ENCODE measurements around the gene ACSL5.

- TF ChIP-seq CTCF (IDR thresholded peaks at IDR 0.05; ENCODE audit: low read length): no peak
- TF ChIP-seq EZH2 (IDR thresholded peaks at IDR 0.05; ENCODE audit: borderline replicate concordance, low read length): no peak
Measured at GRCh38 chr10:112360308-112361270, 13.3 kb upstream of the ACSL5 start.

Data from OCI-LY1 (cell line).